LoVo (cell line): ENCODE results near the gene MAPK11.

Experiments used
- DNase-seq: peaks from one replicate; pipeline ENCODE4 v3.0.0-alpha.2; 2016; ENCODE audit warnings: low spot score

MAPK11 gene

GRCh38 chr22:50269970-50270665 is at the start of gene MAPK11:
Gene MAPK11, minus strand, starts transcription at chr22:50270380. Its CDS starts 88 bp downstream, at chr22:50270292.
- DNase-seq, result no peak

- no peak for DNase-seq
These were observed 49.3 kb upstream of the MAPK11 start for GRCh38 chr22:50319503-50319951.

- no peak for DNase-seq
These were observed 48.7 kb upstream of the MAPK11 start for GRCh38 chr22:50318698-50319411.

GRCh38 chr22:50318356-50318697 is 48.1 kb upstream of the MAPK11 start:
- DNase-seq, result no peak

- no peak for DNase-seq
These were observed 47.5 kb upstream of the MAPK11 start for GRCh38 chr22:50317674-50318073.

- no peak for DNase-seq
These were observed 47.0 kb upstream of the MAPK11 start for GRCh38 chr22:50317178-50317577.

GRCh38 chr22:50316114-50317065 is 46.2 kb upstream of the MAPK11 start:
- DNase-seq, result no peak

- DNase-seq, result no peak
These were observed 45.3 kb upstream of the MAPK11 start for GRCh38 chr22:50315289-50316113.

GRCh38 chr22:50314455-50315288 is 44.5 kb upstream of the MAPK11 start:
- no peak for DNase-seq

GRCh38 chr22:50314081-50314454 is 43.9 kb upstream of the MAPK11 start:
- no peak for DNase-seq

- DNase-seq, result no peak
These were observed 43.4 kb upstream of the MAPK11 start for GRCh38 chr22:50313600-50313999.

- no peak for DNase-seq
These were observed 42.8 kb upstream of the MAPK11 start for GRCh38 chr22:50313021-50313420.

GRCh38 chr22:50312371-50312770 is 42.2 kb upstream of the MAPK11 start:
- no peak for DNase-seq

- no peak for DNase-seq
These were observed 41.6 kb upstream of the MAPK11 start for GRCh38 chr22:50311606-50312351.

GRCh38 chr22:50310949-50311444 is 40.8 kb upstream of the MAPK11 start:
- DNase-seq, result no peak

GRCh38 chr22:50310031-50310722 is 40.0 kb upstream of the MAPK11 start:
- DNase-seq, result no peak

GRCh38 chr22:50309601-50309991 is 39.4 kb upstream of the MAPK11 start:
- DNase-seq, result no peak

GRCh38 chr22:50308986-50309600 is 38.9 kb upstream of the MAPK11 start:
- no peak for DNase-seq

- DNase-seq, result no peak
These were observed 38.4 kb upstream of the MAPK11 start for GRCh38 chr22:50308597-50308935.
